ENCODE data around the gene PLA2G12A. TPM values are rescaled to one million over a fixed set of nuclear protein-coding genes. Genes with fewer than 3 reads are reported as not detected.

Gene PLA2G12A
- total RNA-seq, 2 experiments from 2014 or later: 9.6 to 10.5 TPM

GRCh38 chr4:109745830-109746229, 16.0 kb upstream of the PLA2G12A start:
- H3K27me3 Mint-ChIP-seq: no peaks in the 10 kb centered on the region
- H3K27ac ChIP-seq (ENCODE audit: low read depth in 1 of 2, low read length in 2 of 2): no peak overlapping the region
- H3K9me3 Mint-ChIP-seq: no peaks in the 10 kb centered on the region
- no peaks in the 10 kb centered on the region for H3K36me3 ChIP-seq (ENCODE audit: insufficient read depth, low read length)
- no peaks in the 10 kb centered on the region for H3K4me1 ChIP-seq (ENCODE audit: insufficient read depth, low read length)
- H3K4me1 Mint-ChIP-seq (ENCODE audit: low read depth): no peaks in the 10 kb centered on the region
- no peaks in the 10 kb centered on the region for H3K27me3 ChIP-seq (ENCODE audit: control insufficient read depth in 1 of 2, insufficient read depth in 2 of 2, low read length in 2 of 2)
- no peaks in the 10 kb centered on the region for H3K9me3 ChIP-seq (ENCODE audit: control insufficient read depth in 1 of 2, insufficient read depth in 1 of 2, low read length in 2 of 2)
- POLR2A ChIA-PET: no interaction called here
- no peak overlapping the region for H3K4me3 Mint-ChIP-seq
- no peaks in the 10 kb centered on the region for H3K36me3 Mint-ChIP-seq (ENCODE audit: low read depth)
- no peak overlapping the region for H3K27ac Mint-ChIP-seq
- DNase-seq (no peak), ATAC-seq (ENCODE audit: poor library complexity) (no peak)
- no peak overlapping the region for H3K4me3 ChIP-seq (ENCODE audit: low read length)
- TF ChIP-seq CTCF (IDR thresholded peaks at IDR 0.05): no peak
- CTCF ChIA-PET: no interaction called here
- intact Hi-C loops (cut with DNase I, micrococcal nuclease): no loop called here

GRCh38 chr4:109739547-109739946, 9.7 kb upstream of the PLA2G12A start:
- TF ChIP-seq CTCF (IDR thresholded peaks at IDR 0.05): no peak
- ATAC-seq (ENCODE audit: poor library complexity): no peak
- H3K27me3 ChIP-seq (ENCODE audit: control insufficient read depth in 1 of 2, insufficient read depth in 2 of 2, low read length in 2 of 2): no peaks in the 10 kb centered on the region
- no peaks in the 10 kb centered on the region for H3K4me1 ChIP-seq (ENCODE audit: insufficient read depth, low read length)
- H3K36me3 ChIP-seq (ENCODE audit: insufficient read depth, low read length): no peaks in the 10 kb centered on the region
- Mint-ChIP-seq H3K36me3 (ENCODE audit: low read depth) (no peaks in the 10 kb centered on the region), H3K9me3 (no peaks in the 10 kb centered on the region), H3K27me3 (no peaks in the 10 kb centered on the region), H3K4me1 (ENCODE audit: low read depth) (no peaks in the 10 kb centered on the region), H3K4me3 (no peak overlapping the region), H3K27ac (no peak overlapping the region)
- no peak overlapping the region for H3K27ac ChIP-seq (ENCODE audit: low read depth in 1 of 2, low read length in 2 of 2)
- H3K9me3 ChIP-seq (ENCODE audit: control insufficient read depth in 1 of 2, insufficient read depth in 1 of 2, low read length in 2 of 2): no peaks in the 10 kb centered on the region
- DNase-seq: no peak
- POLR2A ChIA-PET: no interaction called here
- CTCF ChIA-PET: no interaction called here
- no peak overlapping the region for H3K4me3 ChIP-seq (ENCODE audit: low read length)
- intact Hi-C loops (cut with DNase I, micrococcal nuclease): loop anchor here in 1 of 2 experiments (10.0 kb wide), 1 partner anchor 1095 kb away; no protein-coding TSS in a partner anchor

GRCh38 chr4:109738104-109738872, 8.4 kb upstream of the PLA2G12A start:
- H3K4me3 Mint-ChIP-seq: no peak overlapping the region
- no peaks in the 10 kb centered on the region for H3K4me1 Mint-ChIP-seq (ENCODE audit: low read depth)
- no peak for TF ChIP-seq CTCF (IDR thresholded peaks at IDR 0.05)

More at GRCh38 chr4:109738104-109738872, 8.4 kb upstream of the PLA2G12A start:
- ChIA-PET POLR2A (no interaction called here), CTCF (no interaction called here)
- no peaks in the 10 kb centered on the region for H3K4me1 ChIP-seq (ENCODE audit: insufficient read depth, low read length)
- Mint-ChIP-seq H3K27me3 (no peaks in the 10 kb centered on the region), H3K36me3 (ENCODE audit: low read depth) (no peaks in the 10 kb centered on the region), H3K27ac (no peak overlapping the region), H3K9me3 (no peaks in the 10 kb centered on the region)
- no peak overlapping the region for H3K27ac ChIP-seq (ENCODE audit: low read depth in 1 of 2, low read length in 2 of 2)
- H3K9me3 ChIP-seq (ENCODE audit: control insufficient read depth in 1 of 2, insufficient read depth in 1 of 2, low read length in 2 of 2): no peaks in the 10 kb centered on the region
- no peaks in the 10 kb centered on the region for H3K36me3 ChIP-seq (ENCODE audit: insufficient read depth, low read length)
- intact Hi-C loops (cut with DNase I, micrococcal nuclease): loop anchor here in 1 of 2 experiments (10.0 kb wide), 1 partner anchor 1093 kb away; no protein-coding TSS in a partner anchor
- H3K4me3 ChIP-seq (ENCODE audit: low read length): no peak overlapping the region
- DNase-seq (no peak), ATAC-seq (ENCODE audit: poor library complexity) (no peak)
- H3K27me3 ChIP-seq (ENCODE audit: control insufficient read depth in 1 of 2, insufficient read depth in 2 of 2, low read length in 2 of 2): no peaks in the 10 kb centered on the region

Measured in CD4-positive, alpha-beta T cell (primary cell).